ENCODE results near the gene ZNF385B.

ZNF385B gene

DNA sequence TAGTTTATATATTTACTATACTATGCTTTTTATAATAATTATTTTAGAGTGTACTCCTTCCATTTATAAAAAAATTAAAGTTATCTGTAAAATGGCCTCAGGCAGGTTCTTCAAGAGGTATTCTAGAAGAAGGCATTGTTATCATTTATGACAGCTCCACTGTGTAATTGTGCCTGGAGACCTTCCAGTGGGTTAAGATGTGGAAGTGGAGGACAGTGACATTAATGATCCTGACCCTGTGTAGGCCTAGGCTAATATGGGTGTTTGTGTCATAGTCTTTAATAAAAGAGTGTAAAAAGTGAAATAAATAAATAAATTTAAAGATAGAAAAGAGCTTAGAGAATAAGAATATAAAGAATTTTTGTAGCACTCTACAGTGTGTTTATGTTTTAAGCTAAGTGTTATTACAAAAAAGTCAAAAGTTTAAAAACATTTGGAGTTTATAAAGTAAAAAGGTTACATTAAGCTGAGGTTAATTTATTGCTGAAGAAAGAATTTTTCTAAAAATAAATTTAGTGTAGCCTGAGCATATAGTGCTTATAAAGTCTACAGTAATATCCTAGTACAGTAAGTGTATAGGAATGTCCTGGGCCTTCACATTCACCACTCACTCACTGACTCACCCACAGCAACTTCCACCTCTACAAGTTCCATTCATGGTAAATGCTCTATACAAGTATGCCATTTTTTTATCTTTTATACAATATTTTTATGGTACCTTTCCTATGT is 406.8 kb downstream of the ZNF385B start:
- no peak for DNase-seq
- TF ChIP-seq, protein P1, sequence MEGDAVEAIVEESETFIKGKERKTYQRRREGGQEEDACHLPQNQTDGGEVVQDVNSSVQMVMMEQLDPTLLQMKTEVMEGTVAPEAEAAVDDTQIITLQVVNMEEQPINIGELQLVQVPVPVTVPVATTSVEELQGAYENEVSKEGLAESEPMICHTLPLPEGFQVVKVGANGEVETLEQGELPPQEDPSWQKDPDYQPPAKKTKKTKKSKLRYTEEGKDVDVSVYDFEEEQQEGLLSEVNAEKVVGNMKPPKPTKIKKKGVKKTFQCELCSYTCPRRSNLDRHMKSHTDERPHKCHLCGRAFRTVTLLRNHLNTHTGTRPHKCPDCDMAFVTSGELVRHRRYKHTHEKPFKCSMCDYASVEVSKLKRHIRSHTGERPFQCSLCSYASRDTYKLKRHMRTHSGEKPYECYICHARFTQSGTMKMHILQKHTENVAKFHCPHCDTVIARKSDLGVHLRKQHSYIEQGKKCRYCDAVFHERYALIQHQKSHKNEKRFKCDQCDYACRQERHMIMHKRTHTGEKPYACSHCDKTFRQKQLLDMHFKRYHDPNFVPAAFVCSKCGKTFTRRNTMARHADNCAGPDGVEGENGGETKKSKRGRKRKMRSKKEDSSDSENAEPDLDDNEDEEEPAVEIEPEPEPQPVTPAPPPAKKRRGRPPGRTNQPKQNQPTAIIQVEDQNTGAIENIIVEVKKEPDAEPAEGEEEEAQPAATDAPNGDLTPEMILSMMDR (IDR thresholded peaks at IDR 0.05; ENCODE audit: low read depth, low read length): no peak
- Histone ChIP-seq H3K9me3 (ENCODE audit: severe bottlenecking) (peaks cover 6% of the 10 kb centered on the region), H3K27ac (no peak overlapping the region), H3K27me3 (ENCODE audit: insufficient read depth, low read depth, severe bottlenecking) (no peaks in the 10 kb centered on the region), H3K4me3 (ENCODE audit: low read depth, low read length) (no peak overlapping the region), H3K36me3 (no peaks in the 10 kb centered on the region)

DNA sequence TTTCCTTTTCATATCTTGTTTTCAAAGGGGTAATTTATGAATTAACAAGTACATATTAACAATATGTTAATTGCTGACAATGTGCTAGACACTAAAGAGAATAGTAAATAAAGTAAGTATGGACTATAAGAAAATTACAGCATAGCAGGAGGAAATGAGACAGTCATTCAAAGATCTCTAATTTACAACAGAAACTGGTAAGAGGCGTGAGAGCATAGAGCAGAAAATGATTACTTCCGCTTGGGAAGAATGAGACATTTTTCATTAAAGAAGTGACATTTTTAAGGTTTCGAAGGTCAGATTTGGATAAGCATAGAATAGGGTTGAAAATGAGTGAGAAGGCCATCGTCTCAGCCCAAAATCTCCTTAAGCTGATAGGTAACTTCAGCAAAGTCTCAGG is 412.4 kb downstream of the ZNF385B start:
- no peaks in the 10 kb centered on the region for H3K9me3 ChIP-seq (ENCODE audit: severe bottlenecking)
- no peaks in the 10 kb centered on the region; the same call in 1 of the 2 replicates for H3K36me3 ChIP-seq
- no peaks in the 10 kb centered on the region for H3K27me3 ChIP-seq (ENCODE audit: insufficient read depth, low read depth, severe bottlenecking)
- no peak overlapping the region for H3K4me3 ChIP-seq (ENCODE audit: low read depth, low read length)
- TF ChIP-seq, protein P1 (IDR thresholded peaks at IDR 0.05; ENCODE audit: low read depth, low read length): no peak
- no peak overlapping the region for H3K27ac ChIP-seq
- DNase-seq: no peak

DNA sequence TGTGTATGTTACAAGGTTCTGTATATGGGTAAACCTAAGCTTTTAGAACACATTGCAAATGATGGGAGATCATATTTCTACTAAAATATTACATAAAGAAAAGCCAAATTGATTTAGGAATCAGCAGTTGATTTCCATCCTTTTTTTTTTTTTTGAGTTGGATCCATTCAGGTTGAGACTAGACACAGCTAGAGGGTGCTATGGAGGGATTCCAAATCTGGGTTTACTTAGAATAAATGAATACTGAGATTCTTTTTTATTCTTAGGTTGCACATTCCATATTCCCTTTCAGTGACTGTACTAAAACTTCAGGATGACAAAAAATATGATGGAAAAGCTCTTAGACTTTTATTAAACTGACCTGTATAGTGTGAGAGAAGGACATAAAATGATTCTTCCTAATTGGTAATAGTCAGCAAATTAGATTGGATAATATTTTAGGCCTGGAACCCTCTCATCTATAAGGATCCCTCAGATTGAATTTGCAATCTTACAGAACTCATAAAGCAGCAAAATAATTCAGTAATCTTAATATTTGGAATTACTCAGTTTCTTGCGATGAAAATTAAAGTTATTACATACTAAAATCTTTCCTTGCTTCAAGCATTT is 413.5 kb downstream of the ZNF385B start:
- Histone ChIP-seq H3K27me3 (ENCODE audit: insufficient read depth, low read depth, severe bottlenecking) (no peaks in the 10 kb centered on the region), H3K4me3 (ENCODE audit: low read depth, low read length) (no peak overlapping the region), H3K9me3 (ENCODE audit: severe bottlenecking) (no peaks in the 10 kb centered on the region), H3K36me3 (no peaks in the 10 kb centered on the region; the same call in 1 of the 2 replicates), H3K27ac (no peak overlapping the region)
- DNase-seq: no peak
- TF ChIP-seq, protein P1 (IDR thresholded peaks at IDR 0.05; ENCODE audit: low read depth, low read length): no peak

DNA sequence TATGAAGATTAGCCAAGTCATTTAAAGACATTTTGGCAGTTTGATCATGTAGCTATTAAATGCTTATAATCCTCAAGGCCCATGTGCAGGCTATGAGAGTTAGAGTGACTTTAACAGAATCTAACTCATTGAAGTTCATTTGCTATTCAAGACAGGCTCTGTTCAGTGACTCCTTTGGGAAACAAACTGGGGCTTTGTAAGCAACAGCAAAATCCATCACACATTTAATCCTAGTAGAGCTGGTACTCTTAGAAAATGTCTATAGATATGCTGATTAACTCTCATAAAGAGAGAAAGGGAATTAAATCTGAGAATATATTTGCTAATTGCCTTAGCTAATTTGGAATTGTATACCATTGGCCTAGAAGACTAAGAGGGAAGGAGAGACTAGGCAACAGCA is 414.0 kb downstream of the ZNF385B start:
- Histone ChIP-seq H3K4me3 (ENCODE audit: low read depth, low read length) (no peak overlapping the region), H3K27ac (no peak overlapping the region), H3K36me3 (no peaks in the 10 kb centered on the region; the same call in 1 of the 2 replicates), H3K9me3 (ENCODE audit: severe bottlenecking) (no peaks in the 10 kb centered on the region), H3K27me3 (ENCODE audit: insufficient read depth, low read depth, severe bottlenecking) (no peaks in the 10 kb centered on the region)
- no peak for DNase-seq
- TF ChIP-seq, protein P1 (IDR thresholded peaks at IDR 0.05; ENCODE audit: low read depth, low read length): no peak

DNA sequence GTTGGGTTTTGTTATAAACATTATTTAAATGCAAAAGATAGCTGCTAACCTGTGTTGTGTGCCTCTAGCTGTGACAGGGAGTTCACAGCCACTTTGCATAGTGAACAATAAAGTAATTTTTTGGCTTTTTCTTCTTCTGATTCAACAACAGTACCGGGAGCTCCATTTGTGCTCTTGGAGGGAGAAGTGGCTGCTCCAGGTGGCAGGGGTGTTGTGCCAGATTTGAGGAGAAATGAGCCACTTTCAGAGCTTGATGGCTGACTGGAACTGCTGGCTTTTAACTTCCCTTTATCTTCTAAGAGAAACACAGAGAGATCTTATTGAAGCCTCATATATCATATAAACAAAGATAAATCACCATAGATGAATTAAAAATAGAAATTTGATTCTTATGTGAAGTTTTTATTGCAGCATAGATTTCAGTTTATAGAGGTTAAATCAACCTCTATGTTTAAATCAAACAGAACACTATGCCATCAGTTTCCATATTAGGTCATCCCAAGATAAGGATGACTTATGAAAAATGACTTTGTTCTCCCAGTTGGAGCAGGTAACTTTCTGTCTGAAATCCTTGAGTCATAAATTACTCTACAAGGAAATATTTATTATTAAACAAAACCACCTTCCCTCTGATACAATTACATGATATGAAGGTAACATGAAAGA is 414.8 kb downstream of the ZNF385B start:
- H3K9me3 ChIP-seq (ENCODE audit: severe bottlenecking): no peaks in the 10 kb centered on the region
- no peak overlapping the region for H3K4me3 ChIP-seq (ENCODE audit: low read depth, low read length)
- no peak for DNase-seq
- TF ChIP-seq, protein P1 (IDR thresholded peaks at IDR 0.05; ENCODE audit: low read depth, low read length): no peak
- no peaks in the 10 kb centered on the region for H3K27me3 ChIP-seq (ENCODE audit: insufficient read depth, low read depth, severe bottlenecking)
- H3K27ac ChIP-seq: no peak overlapping the region
- H3K36me3 ChIP-seq: no peaks in the 10 kb centered on the region; the same call in 1 of the 2 replicates

Data from WERI-Rb-1 (cell line).